CD14-positive monocyte (primary cell): Measurements from ENCODE around the gene RASSF4. TPM values are rescaled to one million over a fixed set of nuclear protein-coding genes. Genes with fewer than 3 reads are reported as not detected.
A peak's percentile ranks its signal among the peaks of the same experiment; 100 is the strongest.

Experiments used
- DNase-seq, 3 donors: peaks; one replicate each; pipeline ENCODE4 v3.0.0-alpha.2; 2011 to 2022
- H2AFZ ChIP-seq: 2 replicates; pipeline ENCODE4 v1.6.0; 2012; ENCODE audit warnings: mild to moderate bottlenecking, low read depth, low read length, inconsistent platforms; ENCODE audit not compliant: insufficient read depth, poor library complexity, severe bottlenecking
- H3K27ac ChIP-seq, 2 donors: 1 replicate in 1 of 2; 2 replicates in 1 of 2; pipeline ENCODE4 v1.5.1; 2012 to 2013; ENCODE audit warnings: low read length in 2 of 2, control low read depth in 1 of 2, inconsistent platforms in 1 of 2, low read depth in 1 of 2, mild to moderate bottlenecking in 1 of 2
- H3K27me3 ChIP-seq, 2 donors: one replicate each; pipeline versions ENCODE4 v1.6.0 to v1.6.1; 2011 to 2013; ENCODE audit warnings: low read length in 2 of 2; ENCODE audit not compliant: control insufficient read depth in 2 of 2, insufficient read depth in 2 of 2
- H3K36me3 ChIP-seq, 2 donors: replicated peaks in 1 of 2; 1 replicate in 1 of 2; 2 replicates in 1 of 2; pipeline versions ENCODE4 v1.5.1 to v1.6.1; 2012 to 2013; ENCODE audit warnings: low read length in 2 of 2, control low read depth in 1 of 2, inconsistent platforms in 1 of 2, mild to moderate bottlenecking in 1 of 2; ENCODE audit not compliant: insufficient read depth in 2 of 2, control insufficient read depth in 1 of 2
- H3K4me1 ChIP-seq, 2 donors: 1 replicate in 1 of 2; 2 replicates in 1 of 2; pipeline versions ENCODE4 v1.5.1 to v1.6.1; 2012 to 2013; ENCODE audit warnings: low read length in 2 of 2, control low read depth in 1 of 2, inconsistent platforms in 1 of 2, mild to moderate bottlenecking in 1 of 2, moderate library complexity in 1 of 2; ENCODE audit not compliant: insufficient read depth in 2 of 2, control insufficient read depth in 1 of 2
- H3K4me2 ChIP-seq: replicated peaks from 2 replicates; pipeline ENCODE3; 2012; ENCODE audit warnings: low read length, moderate library complexity, mild to moderate bottlenecking; ENCODE audit not compliant: poor library complexity, severe bottlenecking; ENCODE audit errors: extremely low read depth
- H3K4me3 ChIP-seq, 3 experiments: fragments of 200-600 bp in 1 of 3; sonication (generic) in 1 of 3; replicated peaks in 1 of 3; 1 replicate in 2 of 3; 2 replicates in 1 of 3; pipeline ENCODE4 v1.5.1; 2011 to 2013; ENCODE audit warnings: low read length in 3 of 3, mild to moderate bottlenecking in 3 of 3, control low read depth in 2 of 3, low read depth in 2 of 3, inconsistent platforms in 1 of 3, moderate library complexity in 1 of 3
- H3K79me2 ChIP-seq: 2 replicates; pipeline ENCODE4 v1.6.0; 2012; ENCODE audit warnings: mild to moderate bottlenecking, control low read depth, inconsistent platforms, low read length, moderate library complexity; ENCODE audit not compliant: insufficient read depth
- H3K9ac ChIP-seq: 2 replicates; pipeline ENCODE4 v1.6.0; 2017; ENCODE audit warnings: low read length, mild to moderate bottlenecking; ENCODE audit not compliant: insufficient read depth, poor library complexity, severe bottlenecking
- H3K9me3 ChIP-seq, 2 donors: replicated peaks in 1 of 2; 1 replicate in 1 of 2; 2 replicates in 1 of 2; pipeline versions ENCODE4 v1.5.1 to v1.6.1; 2012 to 2013; ENCODE audit warnings: low read length in 2 of 2, control low read depth in 1 of 2; ENCODE audit not compliant: control insufficient read depth in 1 of 2, insufficient read depth in 1 of 2
- H4K20me1 ChIP-seq: 2 replicates; pipeline ENCODE4 v1.6.0; 2012; ENCODE audit warnings: mild to moderate bottlenecking, low read length, control low read depth, moderate library complexity; ENCODE audit not compliant: insufficient read depth
- H3K27ac Mint-ChIP-seq, 7 donors: one replicate each; pipeline ENCODE4 v1.8.0; 2020; ENCODE audit warnings: mild to moderate bottlenecking in 7 of 7, mixed read lengths in 7 of 7, moderate library complexity in 6 of 7, inconsistent platforms in 2 of 7
- H3K27me3 Mint-ChIP-seq, 3 donors: one replicate each; pipeline ENCODE4 v1.8.0; 2021 to 2022; ENCODE audit warnings: low read depth in 3 of 3, mild to moderate bottlenecking in 3 of 3, mixed read lengths in 3 of 3, moderate library complexity in 3 of 3, inconsistent platforms in 1 of 3
- H3K36me3 Mint-ChIP-seq, 2 donors: one replicate each; pipeline ENCODE4 v1.8.0; 2020; ENCODE audit warnings: mixed read lengths in 2 of 2, inconsistent platforms in 1 of 2, mild to moderate bottlenecking in 1 of 2
- H3K4me1 Mint-ChIP-seq: one replicate; pipeline ENCODE4 v1.8.0; 2020; ENCODE audit warnings: mild to moderate bottlenecking, mixed read lengths
- H3K4me3 Mint-ChIP-seq, 2 donors: one replicate each; pipeline ENCODE4 v1.8.0; 2020; ENCODE audit warnings: mild to moderate bottlenecking in 2 of 2, mixed read lengths in 2 of 2, moderate library complexity in 1 of 2
- H3K9me3 Mint-ChIP-seq, 7 donors: one replicate each; pipeline ENCODE4 v1.8.0; 2020 to 2022; ENCODE audit warnings: mixed read lengths in 7 of 7, mild to moderate bottlenecking in 6 of 7, moderate library complexity in 6 of 7, inconsistent platforms in 2 of 7
- CTCF ChIP-seq: fragments of 200-600 bp; IDR thresholded peaks from one replicate; pipeline ENCODE4 v1.8.0; 2022; ENCODE audit warnings: antibody characterized with exemption, mild to moderate bottlenecking
- WGBS: methylation state at CpG from one replicate; pipeline ENCODE4 v1.1.5; 2013; ENCODE audit warnings: missing lambda C conversion rate; ENCODE audit not compliant: insufficient coverage; 5-methylcytosine and 5-hydroxymethylcytosine counted together
- intact Hi-C, 2 donors: fragments of 100-400 bp; cut with micrococcal nuclease; formaldehyde crosslinking; loops; one replicate each; pipeline versions ENCODE4 v1.15.0 to v1.15.1; 2023
- polyA plus RNA-seq, 3 donors: library from polyadenylated mRNA; depleted of rRNA in 1 of 3; unstranded in 2 of 3; stranded (reverse) in 1 of 3; fragments of 300-500 nt in 2 of 3; fragments of >200 nt in 1 of 3; fragmentation: Illumina TruSeq in 2 of 3; gene quantifications; 1 replicate in 2 of 3; 2 replicates in 1 of 3; pipeline ENCODE4 v1.2.3, GENCODE V29; 2012 to 2021

RASSF4 gene
- polyA plus RNA-seq, 3 donors: 117 to 290 (median 120) TPM

- 100% methylated on average over 2 of the region's 3 CpGs for WGBS
- Histone ChIP-seq H4K20me1 (no peaks in the 10 kb centered on the region), H3K27ac (no peak overlapping the region), H3K9me3 (no peaks in the 10 kb centered on the region), H2AFZ (no peak overlapping the region), H3K79me2 (no peaks in the 10 kb centered on the region), H3K4me2 (no peak overlapping the region), H3K4me3 (no peak overlapping the region), H3K27me3 (no peaks in the 10 kb centered on the region), H3K36me3 (no peaks in the 10 kb centered on the region), H3K9ac (no peak overlapping the region), H3K4me1 (peaks cover 10 to 14% of the 10 kb centered on the region in 2 donors)
- H3K36me3 Mint-ChIP-seq: no peaks in the 10 kb centered on the region
- H3K27ac Mint-ChIP-seq: peak overlapping the region in 1 of 7 donors; percentile 28
- no peaks in the 10 kb centered on the region for H3K27me3 Mint-ChIP-seq
- no peak for TF ChIP-seq CTCF
- DNase-seq: no peak
- intact Hi-C loops: no loop called here
- no peaks in the 10 kb centered on the region for H3K4me1 Mint-ChIP-seq
- H3K9me3 Mint-ChIP-seq: peaks cover 0 to 1% (median 0%) of the 10 kb centered on the region in 7 donors
- no peak overlapping the region for H3K4me3 Mint-ChIP-seq
Observed at GRCh38 chr10:44923611-44924010, 36.0 kb upstream of the RASSF4 start.

- 85% methylated on average over 14 of the region's 21 CpGs for WGBS
- Histone ChIP-seq H3K9ac (no peak overlapping the region), H3K27ac (no peak overlapping the region), H2AFZ (no peak overlapping the region), H3K36me3 (no peaks in the 10 kb centered on the region), H3K4me3 (no peak overlapping the region), H3K9me3 (no peaks in the 10 kb centered on the region), H4K20me1 (no peaks in the 10 kb centered on the region), H3K4me1 (peaks cover 10 to 14% of the 10 kb centered on the region in 2 donors), H3K79me2 (no peaks in the 10 kb centered on the region), H3K27me3 (no peaks in the 10 kb centered on the region), H3K4me2 (no peak overlapping the region)
- intact Hi-C loops: no loop called here
- H3K36me3 Mint-ChIP-seq: no peaks in the 10 kb centered on the region
- H3K27me3 Mint-ChIP-seq: no peaks in the 10 kb centered on the region
- H3K9me3 Mint-ChIP-seq: peaks cover 0 to 1% (median 0%) of the 10 kb centered on the region in 7 donors
- no peaks in the 10 kb centered on the region for H3K4me1 Mint-ChIP-seq
- no peak overlapping the region for H3K4me3 Mint-ChIP-seq
- H3K27ac Mint-ChIP-seq: no peak overlapping the region
- no peak for DNase-seq
- TF ChIP-seq CTCF: no peak
Observed at GRCh38 chr10:44924261-44925040, 35.2 kb upstream of the RASSF4 start.
